Breast epithelium (tissue), 4 donors: ENCODE results near the gene ARID4B. TPM values are rescaled to one million over a fixed set of nuclear protein-coding genes. Genes with fewer than 3 reads are reported as not detected.
A peak's percentile ranks its signal among the peaks of the same experiment; 100 is the strongest.

Experiments
- DNase-seq, 2 donors: peaks; one replicate each; pipeline ENCODE4 v3.0.0-alpha.2; 2019; ENCODE audit warnings: low spot score in 2 of 2
- H3K27ac ChIP-seq, 2 donors: fragments of 200-600 bp; sonication (generic) in 1 of 2; one replicate each; pipeline ENCODE4 v1.5.1; 2016 to 2019; ENCODE audit warnings: mild to moderate bottlenecking in 1 of 2
- H3K27me3 ChIP-seq, 2 donors: fragments of 200-600 bp; sonication (generic) in 1 of 2; one replicate each; pipeline versions ENCODE4 v1.5.1 to v1.6.0; 2017 to 2019; ENCODE audit warnings: control low read depth in 1 of 2, mild to moderate bottlenecking in 1 of 2
- H3K36me3 ChIP-seq: fragments of 200-600 bp; one replicate; pipeline ENCODE4 v1.5.1; 2019
- H3K4me1 ChIP-seq, 2 donors: fragments of 200-600 bp; sonication (generic); one replicate each; pipeline ENCODE4 v1.5.1; 2016 to 2019; ENCODE audit warnings: control low read depth in 1 of 2
- H3K4me3 ChIP-seq, 3 donors: fragments of 200-600 bp; sonication (generic); 1 replicate in 2 of 3; 2 replicates in 1 of 3; pipeline ENCODE4 v1.5.1; 2016 to 2019; ENCODE audit warnings: mild to moderate bottlenecking in 3 of 3, moderate library complexity in 2 of 3
- H3K9me3 ChIP-seq, 2 donors: fragments of 200-600 bp; sonication (generic) in 1 of 2; one replicate each; pipeline ENCODE4 v1.5.1; 2016 to 2019; ENCODE audit warnings: control low read depth in 1 of 2
- CTCF ChIP-seq, 3 donors: fragments of 450-650 bp; IDR thresholded peaks; one replicate each; pipeline ENCODE4 v1.5.1; 2016 to 2017; ENCODE audit warnings: antibody characterized with exemption in 3 of 3, mild to moderate bottlenecking in 3 of 3, moderate library complexity in 3 of 3
- POLR2A ChIP-seq: fragments of 450-650 bp; IDR thresholded peaks from one replicate; pipeline ENCODE4 v1.6.1; 2016; ENCODE audit warnings: antibody characterized with exemption, mild to moderate bottlenecking, moderate library complexity
- POLR2AphosphoS5 ChIP-seq, 3 donors: sonication (generic); formaldehyde crosslinking; IDR thresholded peaks; one replicate each; pipeline ENCODE4 v1.6.1; 2017; ENCODE audit warnings: antibody characterized with exemption in 3 of 3
- intact Hi-C: fragments of 100-400 bp; cut with DNase I; formaldehyde crosslinking; loops from one replicate; pipeline ENCODE4 v1.15.1; 2023; ENCODE audit warnings: low total_unique reads
- total RNA-seq, 3 donors: library from RNA; depleted of rRNA; stranded (reverse); fragments of >200 nt; gene quantifications; one replicate each; pipeline ENCODE4 v1.1.0, GENCODE V29; 2016

ARID4B gene
- total RNA-seq, 3 donors from 2014 or later, result 34.4 to 91.6 (median 76.7) TPM

GRCh38 chr1:235304549-235305451, 23.2 kb downstream of the ARID4B start:
- TF ChIP-seq CTCF (IDR thresholded peaks at IDR 0.05) (no peak), POLR2A (no peak), POLR2AphosphoS5 (IDR thresholded peaks at IDR 0.05) (no peak)
- H3K4me1 ChIP-seq, result peaks cover 0 to 4% of the 10 kb centered on the region in 2 donors

GRCh38 chr1:235302143-235302542, 25.8 kb downstream of the ARID4B start:
- no peaks in the 10 kb centered on the region for H3K27me3 ChIP-seq
- H3K9me3 ChIP-seq, result no peaks in the 10 kb centered on the region
- no peaks in the 10 kb centered on the region for H3K4me1 ChIP-seq

More at GRCh38 chr1:235304549-235305451, 23.2 kb downstream of the ARID4B start:
- intact Hi-C loops, result no loop called here
- no peak overlapping the region for H3K4me3 ChIP-seq
- peak overlapping the region in 1 of 2 donors; percentile 50 for H3K27ac ChIP-seq
- H3K36me3 ChIP-seq, result no peaks in the 10 kb centered on the region
- no peak for DNase-seq
- H3K27me3 ChIP-seq, result no peaks in the 10 kb centered on the region
- no peaks in the 10 kb centered on the region for H3K9me3 ChIP-seq

GRCh38 chr1:235299169-235299858, 28.7 kb downstream of the ARID4B start:
- no peaks in the 10 kb centered on the region for H3K9me3 ChIP-seq
- no peak overlapping the region for H3K4me3 ChIP-seq
- no peak for DNase-seq
- no peaks in the 10 kb centered on the region for H3K36me3 ChIP-seq
- intact Hi-C loops, result no loop called here
- H3K4me1 ChIP-seq, result no peaks in the 10 kb centered on the region
- TF ChIP-seq CTCF (IDR thresholded peaks at IDR 0.05) (no peak), POLR2A (no peak), POLR2AphosphoS5 (IDR thresholded peaks at IDR 0.05) (no peak)
- H3K27ac ChIP-seq, result no peak overlapping the region
- no peaks in the 10 kb centered on the region for H3K27me3 ChIP-seq

More at GRCh38 chr1:235302143-235302542, 25.8 kb downstream of the ARID4B start:
- no peak overlapping the region for H3K4me3 ChIP-seq
- intact Hi-C loops, result no loop called here
- H3K27ac ChIP-seq, result no peak overlapping the region
- no peaks in the 10 kb centered on the region for H3K36me3 ChIP-seq
- DNase-seq, result no peak
- no peak for TF ChIP-seq POLR2AphosphoS5 (IDR thresholded peaks at IDR 0.05)
- no peak for TF ChIP-seq POLR2A

- no peaks in the 10 kb centered on the region for H3K36me3 ChIP-seq
- no peak overlapping the region for H3K27ac ChIP-seq
- H3K4me1 ChIP-seq, result no peaks in the 10 kb centered on the region
- intact Hi-C loops, result no loop called here
- no peak overlapping the region for H3K4me3 ChIP-seq
- no peaks in the 10 kb centered on the region for H3K9me3 ChIP-seq
- no peak for TF ChIP-seq POLR2A
- no peak for TF ChIP-seq POLR2AphosphoS5 (IDR thresholded peaks at IDR 0.05)
- TF ChIP-seq CTCF (IDR thresholded peaks at IDR 0.05), result no peak
- DNase-seq, result no peak
- H3K27me3 ChIP-seq, result no peaks in the 10 kb centered on the region
Measured at GRCh38 chr1:235298758-235299157, 29.2 kb downstream of the ARID4B start.

GRCh38 chr1:235297579-235297978, 30.4 kb downstream of the ARID4B start:
- DNase-seq, result no peak
- H3K27me3 ChIP-seq, result no peaks in the 10 kb centered on the region
- intact Hi-C loops, result loop anchor here (2.0 kb wide), 1 partner anchor 49 kb away; no protein-coding TSS in a partner anchor
- H3K36me3 ChIP-seq, result no peaks in the 10 kb centered on the region
- no peaks in the 10 kb centered on the region for H3K4me1 ChIP-seq
- H3K9me3 ChIP-seq, result no peaks in the 10 kb centered on the region
- H3K27ac ChIP-seq, result no peak overlapping the region
- H3K4me3 ChIP-seq, result no peak overlapping the region
- TF ChIP-seq POLR2A, result no peak
- no peak for TF ChIP-seq CTCF (IDR thresholded peaks at IDR 0.05)
- no peak for TF ChIP-seq POLR2AphosphoS5 (IDR thresholded peaks at IDR 0.05)
